ENCODE measurements around the gene IDI2. TPM values are rescaled to one million over a fixed set of nuclear protein-coding genes. Genes with fewer than 3 reads are reported as not detected.

Gene IDI2
- polyA plus RNA-seq, 2 donors = not detected

- Histone ChIP-seq H3K36me3 (ENCODE audit: control insufficient read depth in 2 of 2, insufficient read depth in 2 of 2, low read length in 1 of 2) (peaks cover 45 to 48% of the 10 kb centered on the region in 2 donors), H3K4me3 (ENCODE audit: low read depth in 1 of 2, low read length in 2 of 2) (no peak overlapping the region), H3K4me1 (ENCODE audit: control insufficient read depth in 2 of 2, insufficient read depth in 2 of 2, low read length in 1 of 2) (no peaks in the 10 kb centered on the region), H3K27ac (ENCODE audit: low read depth in 2 of 2, low read length in 1 of 2) (no peak overlapping the region), H3K9me3 (ENCODE audit: control insufficient read depth in 2 of 2, insufficient read depth in 1 of 2, low read depth in 1 of 2, low read length in 1 of 2) (peaks cover 0 to 3% of the 10 kb centered on the region in 2 donors), H3K27me3 (ENCODE audit: control insufficient read depth in 1 of 2, insufficient read depth in 2 of 2, low read length in 2 of 2) (no peaks in the 10 kb centered on the region)
- 98% methylated on average over 5 of the region's 5 CpGs for WGBS, 2 donors
Observed at GRCh38 chr10:1002425-1003006, 23.1 kb downstream of the IDI2 start.

- Histone ChIP-seq H3K4me3 (ENCODE audit: low read depth in 1 of 2, low read length in 2 of 2) (no peak overlapping the region), H3K27me3 (ENCODE audit: control insufficient read depth in 1 of 2, insufficient read depth in 2 of 2, low read length in 2 of 2) (no peaks in the 10 kb centered on the region), H3K9me3 (ENCODE audit: control insufficient read depth in 2 of 2, insufficient read depth in 1 of 2, low read depth in 1 of 2, low read length in 1 of 2) (no peaks in the 10 kb centered on the region), H3K36me3 (ENCODE audit: control insufficient read depth in 2 of 2, insufficient read depth in 2 of 2, low read length in 1 of 2) (peaks cover 27 to 33% of the 10 kb centered on the region in 2 donors), H3K4me1 (ENCODE audit: control insufficient read depth in 2 of 2, insufficient read depth in 2 of 2, low read length in 1 of 2) (no peaks in the 10 kb centered on the region), H3K27ac (ENCODE audit: low read depth in 2 of 2, low read length in 1 of 2) (no peak overlapping the region)
- WGBS, 2 donors = 84 to 91% methylated on average over 19 of the region's 19 CpGs
Observed at GRCh38 chr10:997266-998022, 28.2 kb downstream of the IDI2 start.

DNA sequence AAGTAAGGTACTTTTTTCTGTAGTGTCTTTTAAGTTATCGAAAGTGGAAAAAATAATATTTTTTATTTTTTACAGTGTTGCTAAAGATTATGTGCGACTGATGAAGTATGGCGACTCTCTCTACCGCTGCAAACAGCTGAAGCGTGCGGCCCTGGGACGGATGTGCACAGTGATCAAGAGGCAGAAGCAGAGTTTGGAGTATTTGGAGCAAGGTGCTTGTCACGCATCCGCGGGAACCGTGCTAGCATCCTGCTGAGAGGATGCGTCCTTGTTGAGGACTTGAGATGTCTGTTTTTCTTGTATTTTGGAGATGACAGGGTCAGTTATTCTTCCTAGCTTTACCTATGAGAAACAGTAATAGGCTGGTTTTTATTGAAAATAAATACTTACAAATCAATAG, 29.6 kb downstream of the IDI2 start:
- WGBS, 2 donors = 96% methylated on average over 12 of the region's 12 CpGs
- no peaks in the 10 kb centered on the region for H3K27me3 ChIP-seq (ENCODE audit: control insufficient read depth in 1 of 2, insufficient read depth in 2 of 2, low read length in 2 of 2)

GRCh38 chr10:995559-995926, 30.1 kb downstream of the IDI2 start:
- Histone ChIP-seq H3K27me3 (ENCODE audit: control insufficient read depth in 1 of 2, insufficient read depth in 2 of 2, low read length in 2 of 2) (no peaks in the 10 kb centered on the region), H3K4me3 (ENCODE audit: low read depth in 1 of 2, low read length in 2 of 2) (no peak overlapping the region), H3K9me3 (ENCODE audit: control insufficient read depth in 2 of 2, insufficient read depth in 1 of 2, low read depth in 1 of 2, low read length in 1 of 2) (no peaks in the 10 kb centered on the region), H3K27ac (ENCODE audit: low read depth in 2 of 2, low read length in 1 of 2) (no peak overlapping the region), H3K4me1 (ENCODE audit: control insufficient read depth in 2 of 2, insufficient read depth in 2 of 2, low read length in 1 of 2) (no peaks in the 10 kb centered on the region), H3K36me3 (ENCODE audit: control insufficient read depth in 2 of 2, insufficient read depth in 2 of 2, low read length in 1 of 2) (peaks cover 20 to 32% of the 10 kb centered on the region in 2 donors)
- WGBS, 2 donors = 93 to 94% methylated on average over 7 of the region's 7 CpGs

More for the DNA sequence above, 29.6 kb downstream of the IDI2 start:
- H3K9me3 ChIP-seq (ENCODE audit: control insufficient read depth in 2 of 2, insufficient read depth in 1 of 2, low read depth in 1 of 2, low read length in 1 of 2) = no peaks in the 10 kb centered on the region
- peaks cover 23 to 30% of the 10 kb centered on the region in 2 donors for H3K36me3 ChIP-seq (ENCODE audit: control insufficient read depth in 2 of 2, insufficient read depth in 2 of 2, low read length in 1 of 2)
- H3K27ac ChIP-seq (ENCODE audit: low read depth in 2 of 2, low read length in 1 of 2) = no peak overlapping the region
- no peak overlapping the region for H3K4me3 ChIP-seq (ENCODE audit: low read depth in 1 of 2, low read length in 2 of 2)
- no peaks in the 10 kb centered on the region for H3K4me1 ChIP-seq (ENCODE audit: control insufficient read depth in 2 of 2, insufficient read depth in 2 of 2, low read length in 1 of 2)

DNA sequence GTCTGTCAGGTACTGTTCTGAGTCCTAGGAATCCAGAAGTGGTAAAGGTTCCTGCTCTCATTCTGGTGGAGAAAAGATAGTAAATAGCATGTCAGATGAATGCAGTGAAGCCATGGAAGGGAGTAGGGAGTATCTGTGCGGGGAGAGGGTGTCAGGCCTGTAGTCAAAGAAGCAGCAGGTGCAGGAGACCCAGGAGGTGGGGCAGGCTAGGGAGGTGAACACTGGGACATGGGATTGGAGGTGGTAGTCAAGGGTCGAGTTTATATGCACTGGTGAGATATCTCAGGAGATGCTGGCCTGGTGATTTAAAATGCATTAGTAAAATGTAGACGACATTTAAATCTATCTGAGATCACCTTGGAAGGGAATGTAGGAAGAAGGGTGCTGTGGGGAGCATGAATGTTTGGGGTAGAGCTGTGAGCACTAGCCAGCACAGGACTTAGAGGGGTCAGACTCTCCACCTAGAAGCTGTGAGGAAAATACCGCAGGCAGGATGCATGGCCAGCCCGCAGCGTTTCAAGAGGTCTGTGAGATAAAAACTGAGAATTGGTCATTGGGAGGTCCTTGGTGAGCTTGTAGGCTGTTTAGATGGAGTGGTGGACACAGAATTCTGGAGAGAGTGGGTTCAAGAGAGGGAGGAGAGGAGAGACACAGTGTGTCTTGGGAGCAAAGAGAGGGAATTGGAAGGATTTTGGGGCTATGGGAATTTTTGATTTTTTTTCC, 30.7 kb downstream of the IDI2 start:
- no peak overlapping the region for H3K4me3 ChIP-seq (ENCODE audit: low read depth in 1 of 2, low read length in 2 of 2)
- 93 to 95% methylated on average over 6 of the region's 6 CpGs for WGBS, 2 donors

GRCh38 chr10:992871-993270, 32.8 kb downstream of the IDI2 start:
- Histone ChIP-seq H3K36me3 (ENCODE audit: control insufficient read depth in 2 of 2, insufficient read depth in 2 of 2, low read length in 1 of 2) (peaks cover 6 to 25% of the 10 kb centered on the region in 2 donors), H3K4me1 (ENCODE audit: control insufficient read depth in 2 of 2, insufficient read depth in 2 of 2, low read length in 1 of 2) (peaks cover 0 to 4% of the 10 kb centered on the region in 2 donors), H3K9me3 (ENCODE audit: control insufficient read depth in 2 of 2, insufficient read depth in 1 of 2, low read depth in 1 of 2, low read length in 1 of 2) (no peaks in the 10 kb centered on the region), H3K27me3 (ENCODE audit: control insufficient read depth in 1 of 2, insufficient read depth in 2 of 2, low read length in 2 of 2) (no peaks in the 10 kb centered on the region), H3K4me3 (ENCODE audit: low read depth in 1 of 2, low read length in 2 of 2) (no peak overlapping the region), H3K27ac (ENCODE audit: low read depth in 2 of 2, low read length in 1 of 2) (no peak overlapping the region)

More for the DNA sequence above, 30.7 kb downstream of the IDI2 start:
- Histone ChIP-seq H3K36me3 (ENCODE audit: control insufficient read depth in 2 of 2, insufficient read depth in 2 of 2, low read length in 1 of 2) (peaks cover 17 to 30% of the 10 kb centered on the region in 2 donors), H3K27me3 (ENCODE audit: control insufficient read depth in 1 of 2, insufficient read depth in 2 of 2, low read length in 2 of 2) (no peaks in the 10 kb centered on the region), H3K27ac (ENCODE audit: low read depth in 2 of 2, low read length in 1 of 2) (no peak overlapping the region), H3K9me3 (ENCODE audit: control insufficient read depth in 2 of 2, insufficient read depth in 1 of 2, low read depth in 1 of 2, low read length in 1 of 2) (no peaks in the 10 kb centered on the region), H3K4me1 (ENCODE audit: control insufficient read depth in 2 of 2, insufficient read depth in 2 of 2, low read length in 1 of 2) (no peaks in the 10 kb centered on the region)

DNA sequence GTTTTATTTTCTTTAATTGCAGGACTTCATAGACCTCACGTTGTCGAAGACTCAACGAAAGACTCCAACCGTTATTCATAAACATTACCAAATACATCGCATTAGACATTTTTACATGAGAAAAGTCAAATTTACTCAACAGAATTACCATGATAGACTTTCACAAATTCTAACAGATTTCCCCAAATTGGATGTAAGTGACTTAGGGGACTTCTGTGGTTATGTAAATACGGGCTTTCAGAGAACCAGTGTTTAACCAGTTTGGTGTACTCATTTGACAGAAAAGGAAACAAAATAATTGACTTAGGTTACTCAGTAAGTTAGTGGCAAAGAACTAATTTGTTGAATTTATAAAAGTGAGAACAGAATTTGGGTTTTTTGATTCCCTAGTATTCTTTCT, 33.2 kb downstream of the IDI2 start:
- Histone ChIP-seq H3K27ac (ENCODE audit: low read depth in 2 of 2, low read length in 1 of 2) (no peak overlapping the region), H3K27me3 (ENCODE audit: control insufficient read depth in 1 of 2, insufficient read depth in 2 of 2, low read length in 2 of 2) (no peaks in the 10 kb centered on the region), H3K4me3 (ENCODE audit: low read depth in 1 of 2, low read length in 2 of 2) (no peak overlapping the region), H3K4me1 (ENCODE audit: control insufficient read depth in 2 of 2, insufficient read depth in 2 of 2, low read length in 1 of 2) (peaks cover 0 to 4% of the 10 kb centered on the region in 2 donors), H3K36me3 (ENCODE audit: control insufficient read depth in 2 of 2, insufficient read depth in 2 of 2, low read length in 1 of 2) (peaks cover 6 to 21% of the 10 kb centered on the region in 2 donors), H3K9me3 (ENCODE audit: control insufficient read depth in 2 of 2, insufficient read depth in 1 of 2, low read depth in 1 of 2, low read length in 1 of 2) (no peaks in the 10 kb centered on the region)
- 94 to 95% methylated on average over 6 of the region's 6 CpGs for WGBS, 2 donors

DNA sequence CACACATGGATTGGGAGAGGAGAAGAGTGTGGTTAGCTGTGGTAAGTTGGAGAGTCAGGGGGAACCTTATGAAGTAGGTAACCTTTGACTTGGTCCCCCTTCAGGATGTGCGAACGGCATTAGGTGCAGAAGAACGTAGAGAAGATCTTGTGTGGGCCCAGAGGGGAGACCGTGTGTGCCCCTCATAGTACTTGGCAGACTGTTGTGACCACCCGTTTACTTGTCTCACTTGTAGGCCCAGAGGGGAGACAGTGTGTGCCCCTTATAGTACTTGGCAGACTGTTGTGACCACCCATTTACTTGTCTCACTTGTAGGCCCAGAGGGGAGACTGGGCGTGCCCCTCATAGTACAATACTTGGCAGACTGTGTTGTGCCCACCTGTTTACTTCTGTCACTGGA, 34.9 kb downstream of the IDI2 start:
- H3K36me3 ChIP-seq (ENCODE audit: control insufficient read depth in 2 of 2, insufficient read depth in 2 of 2, low read length in 1 of 2) = peaks cover 3 to 12% of the 10 kb centered on the region in 2 donors
- no peaks in the 10 kb centered on the region for H3K9me3 ChIP-seq (ENCODE audit: control insufficient read depth in 2 of 2, insufficient read depth in 1 of 2, low read depth in 1 of 2, low read length in 1 of 2)
- H3K27me3 ChIP-seq (ENCODE audit: control insufficient read depth in 1 of 2, insufficient read depth in 2 of 2, low read length in 2 of 2) = no peaks in the 10 kb centered on the region
- H3K4me3 ChIP-seq (ENCODE audit: low read depth in 1 of 2, low read length in 2 of 2) = no peak overlapping the region
- WGBS, 2 donors = 92 to 94% methylated on average over 6 of the region's 6 CpGs
- no peak overlapping the region for H3K27ac ChIP-seq (ENCODE audit: low read depth in 2 of 2, low read length in 1 of 2)
- peaks cover 2 to 6% of the 10 kb centered on the region in 2 donors for H3K4me1 ChIP-seq (ENCODE audit: control insufficient read depth in 2 of 2, insufficient read depth in 2 of 2, low read length in 1 of 2)

GRCh38 chr10:988667-989545, 36.8 kb downstream of the IDI2 start:
- WGBS, 2 donors = 25 to 30% methylated on average over 42 of the region's 42 CpGs
- Histone ChIP-seq H3K4me3 (ENCODE audit: low read depth in 1 of 2, low read length in 2 of 2) (peak overlapping the region; percentile 88 to 92), H3K27me3 (ENCODE audit: control insufficient read depth in 1 of 2, insufficient read depth in 2 of 2, low read length in 2 of 2) (no peaks in the 10 kb centered on the region), H3K27ac (ENCODE audit: low read depth in 2 of 2, low read length in 1 of 2) (peak overlapping the region; percentile 90 to 97), H3K4me1 (ENCODE audit: control insufficient read depth in 2 of 2, insufficient read depth in 2 of 2, low read length in 1 of 2) (peaks cover 2 to 6% of the 10 kb centered on the region in 2 donors), H3K36me3 (ENCODE audit: control insufficient read depth in 2 of 2, insufficient read depth in 2 of 2, low read length in 1 of 2) (peaks cover 0 to 4% of the 10 kb centered on the region in 2 donors), H3K9me3 (ENCODE audit: control insufficient read depth in 2 of 2, insufficient read depth in 1 of 2, low read depth in 1 of 2, low read length in 1 of 2) (no peaks in the 10 kb centered on the region)
